ENCODE results near the gene AASDH. TPM values are rescaled to one million over a fixed set of nuclear protein-coding genes. Genes with fewer than 3 reads are reported as not detected.

AASDH gene
- total and polyA plus RNA-seq, 2 of the 4 experiments (the other 2 are of a cell fraction): 4.7 to 12.0 TPM

- CTCF ChIA-PET: interaction anchor here (1.2 kb wide), 1 partner anchor 12 kb away, joined by 6 read pairs; the partner anchor contains the start of genes PAICS and PPAT
- Histone ChIP-seq H4K8ac (ENCODE audit: low read depth in 2 of 2, low read length in 2 of 2) (no peak overlapping the region), H3K79me1 (ENCODE audit: low read depth in 1 of 2, low read length in 2 of 2) (peaks cover 16 to 27% of the 10 kb centered on the region in 2 experiments), H3K4me1 (ENCODE audit: control insufficient read depth, insufficient read depth, low read length) (no peaks in the 10 kb centered on the region), H3K36me3 (ENCODE audit: control insufficient read depth, insufficient read depth, low read length) (peaks cover 2% of the 10 kb centered on the region; the same call in 1 of the 2 replicates), H2AFZ (replicated peaks; ENCODE audit: low read length, poor library complexity) (no peak overlapping the region), H3K4me2 (ENCODE audit: low read depth, low read length) (no peak overlapping the region), H3K18ac (ENCODE audit: low read depth, low read length) (no peak overlapping the region), H3K23ac (ENCODE audit: low read depth, low read length) (no peak overlapping the region; the same call in 1 of the 2 replicates), H3K27me3 (ENCODE audit: control insufficient read depth, insufficient read depth, low read length) (no peaks in the 10 kb centered on the region), H3K4me3 (ENCODE audit: insufficient read depth, low read depth, low read length) (no peak overlapping the region), H3K9me3 (ENCODE audit: control insufficient read depth, insufficient read depth, low read length) (no peaks in the 10 kb centered on the region), H4K91ac (ENCODE audit: insufficient read depth, low read depth, low read length) (no peak overlapping the region), H4K20me1 (ENCODE audit: insufficient read depth, low read length) (no peaks in the 10 kb centered on the region; the same call in 1 of the 2 replicates), H2BK20ac (ENCODE audit: low read depth, low read length) (no peak overlapping the region), H3K27ac (ENCODE audit: insufficient read depth, low read length) (no peak overlapping the region), H2BK5ac (ENCODE audit: low read depth, low read length, poor library complexity, severe bottlenecking) (no peak overlapping the region), H3K9ac (ENCODE audit: low read depth, low read length) (no peak overlapping the region), H3K4ac (ENCODE audit: low read depth, low read length) (no peak overlapping the region), H4K5ac (ENCODE audit: low read depth, low read length) (no peak overlapping the region), H2BK15ac (ENCODE audit: low read depth, low read length) (no peak overlapping the region), H3K56ac (ENCODE audit: extremely low read depth, insufficient read depth, low read length) (no peak overlapping the region), H3K9me1 (ENCODE audit: insufficient read depth, low read length) (0 out of 2 replicates have a peak, but pooled peaks cover 4% of the 10 kb centered on the region), H3K14ac (replicated peaks; ENCODE audit: low read depth, low read length) (no peak overlapping the region), H2BK120ac (ENCODE audit: low read depth, low read length) (no peak overlapping the region), H2AK5ac (ENCODE audit: low read depth, low read length) (no peak overlapping the region), H2AK9ac (replicated peaks; ENCODE audit: low read depth, low read length, poor library complexity) (no peak overlapping the region)
- TF ChIP-seq, protein P1, sequence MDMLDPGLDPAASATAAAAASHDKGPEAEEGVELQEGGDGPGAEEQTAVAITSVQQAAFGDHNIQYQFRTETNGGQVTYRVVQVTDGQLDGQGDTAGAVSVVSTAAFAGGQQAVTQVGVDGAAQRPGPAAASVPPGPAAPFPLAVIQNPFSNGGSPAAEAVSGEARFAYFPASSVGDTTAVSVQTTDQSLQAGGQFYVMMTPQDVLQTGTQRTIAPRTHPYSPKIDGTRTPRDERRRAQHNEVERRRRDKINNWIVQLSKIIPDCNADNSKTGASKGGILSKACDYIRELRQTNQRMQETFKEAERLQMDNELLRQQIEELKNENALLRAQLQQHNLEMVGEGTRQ (IDR thresholded peaks at IDR 0.05; ENCODE audit: low read depth, low read length): no peak
- TF ChIP-seq CEBPB (IDR thresholded peaks at IDR 0.05; ENCODE audit: low read depth, low read length): no peak
- TF ChIP-seq MAZ (IDR thresholded peaks at IDR 0.05; ENCODE audit: borderline replicate concordance, low read depth, low read length): no peak
- TF ChIP-seq MXI1 (IDR thresholded peaks at IDR 0.05; ENCODE audit: borderline replicate concordance, low read depth, low read length): no peak
- TF ChIP-seq RFX5 (IDR thresholded peaks at IDR 0.05; ENCODE audit: low read depth, low read length): no peak
- no peak for TF ChIP-seq BHLHE40 (IDR thresholded peaks at IDR 0.05; ENCODE audit: low read depth, low read length)
- TF ChIP-seq, protein P2, sequence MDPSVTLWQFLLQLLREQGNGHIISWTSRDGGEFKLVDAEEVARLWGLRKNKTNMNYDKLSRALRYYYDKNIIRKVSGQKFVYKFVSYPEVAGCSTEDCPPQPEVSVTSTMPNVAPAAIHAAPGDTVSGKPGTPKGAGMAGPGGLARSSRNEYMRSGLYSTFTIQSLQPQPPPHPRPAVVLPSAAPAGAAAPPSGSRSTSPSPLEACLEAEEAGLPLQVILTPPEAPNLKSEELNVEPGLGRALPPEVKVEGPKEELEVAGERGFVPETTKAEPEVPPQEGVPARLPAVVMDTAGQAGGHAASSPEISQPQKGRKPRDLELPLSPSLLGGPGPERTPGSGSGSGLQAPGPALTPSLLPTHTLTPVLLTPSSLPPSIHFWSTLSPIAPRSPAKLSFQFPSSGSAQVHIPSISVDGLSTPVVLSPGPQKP (IDR thresholded peaks at IDR 0.05; ENCODE audit: borderline replicate concordance, low read depth, low read length): no peak
- no peak for TF ChIP-seq MAFK (IDR thresholded peaks at IDR 0.05; ENCODE audit: low read depth, low read length)
- no peak for TF ChIP-seq POLR2A (IDR thresholded peaks at IDR 0.05; ENCODE audit: low read depth, low read length)
- dilution Hi-C loops (cut with HindIII; ENCODE audit: low sequenced_read_pairs, unreplicated experiment): no loop called here
- POLR2A ChIA-PET (ENCODE audit: unreplicated experiment): interaction anchor here (0.6 kb wide), 1 partner anchor 38 kb away, joined by 3 read pairs; no protein-coding TSS in a partner anchor
- in situ Hi-C loops (cut with MboI; ENCODE audit: low sequenced_read_pairs): loop anchor here (25.0 kb wide), 1 partner anchor 413 kb away; no protein-coding TSS in a partner anchor
- no peak for DNase-seq
- WGBS, 2 experiments (ENCODE audit: extremely low coverage in 2 of 2, insufficient read length in 1 of 2): 93% methylated on average over 3 of the region's 5 CpGs; no CpG with 5 or more reads in 1 of the 2 experiments
- intact Hi-C loops (cut with micrococcal nuclease): no loop called here
- BruUV-seq (replicated peaks): no TSS peak
- ATAC-seq (ENCODE audit: low read depth): no peak
Measured at GRCh38 chr4:56424176-56424575, 36.9 kb upstream of the AASDH start.

All from IMR-90 (cell line).